ENCODE measurements around the gene CHMP6. TPM values are rescaled to one million over a fixed set of nuclear protein-coding genes. Genes with fewer than 3 reads are reported as not detected.

The CHMP6 gene
- total and polyA plus RNA-seq, 9 of the 15 experiments (the other 6 are each of a cell fraction or from before 2014, with no cell fraction given) = 0.25 to 30.4 (median 13.4) TPM

- CTCF ChIA-PET (ENCODE audit: low intra/inter-chr PET ratio) = no interaction called here
- no peaks in the 10 kb centered on the region for H3K79me2 ChIP-seq (ENCODE audit: control insufficient read depth, insufficient read depth, low read length)
Observed at GRCh38 chr17:80953471-80954315, 37.9 kb upstream of the CHMP6 start.

More at GRCh38 chr17:80953471-80954315, 37.9 kb upstream of the CHMP6 start:
- H3K27ac ChIP-seq (ENCODE audit: extremely low read depth, low read depth, low read length) = no peak overlapping the region
- FAIRE-seq (no peak), ATAC-seq (no peak), DNase-seq (ENCODE audit: extremely low read depth in 1 of 4, low spot score in 3 of 4) (no peak)
- no peaks in the 10 kb centered on the region for H3K9me1 ChIP-seq (ENCODE audit: control insufficient read depth, insufficient read depth, low read length)
- H2AFZ ChIP-seq (ENCODE audit: low read depth, low read length) = no peak overlapping the region
- 92% methylated on average over 19 of the region's 22 CpGs for WGBS (ENCODE audit: insufficient coverage, low coverage, missing lambda C conversion rate)
- no peaks in the 10 kb centered on the region for H4K20me1 ChIP-seq (replicated peaks; ENCODE audit: control insufficient read depth, insufficient read depth, low read length)
- peaks cover 0 to 10% of the 10 kb centered on the region in 2 experiments; a peak in 2 of 5 replicates for H3K4me1 ChIP-seq (replicated peaks in 1 of 2; ENCODE audit: control insufficient read depth in 2 of 2, insufficient read depth in 2 of 2, low read length in 2 of 2)
- no TSS peak for BruUV-seq (replicated peaks)
- no peak overlapping the region for H3K4me2 ChIP-seq (ENCODE audit: insufficient read depth, low read length)
- peak; percentile 40; the same call in 1 of the 2 replicates for TF ChIP-seq POLR2G (IDR thresholded peaks at IDR 0.05; ENCODE audit: low read depth, low read length)
- TF ChIP-seq ZNF655 (CRISPR knock-in tag; IDR thresholded peaks at IDR 0.05) = no peak
- POLR2A ChIA-PET = no interaction called here
- H3K27me3 ChIP-seq (ENCODE audit: control insufficient read depth in 2 of 2, insufficient read depth in 2 of 2, low read length in 2 of 2) = no peaks in the 10 kb centered on the region
- in situ Hi-C loops (cut with MboI) (no loop called here), intact Hi-C loops (cut with micrococcal nuclease) (no loop called here)
- H3K9ac ChIP-seq (ENCODE audit: insufficient read depth in 1 of 2, low read depth in 2 of 2, low read length in 2 of 2) = no peak overlapping the region
- no peaks in the 10 kb centered on the region for H3K9me3 ChIP-seq (replicated peaks; ENCODE audit: control insufficient read depth, insufficient read depth, low read depth, low read length)
- H3K4me3 ChIP-seq = no peak overlapping the region
- peaks cover 20% of the 10 kb centered on the region; the same call in 1 of the 3 replicates for H3K36me3 ChIP-seq (ENCODE audit: control insufficient read depth, insufficient read depth, low read length)
